ENCODE data around the gene B4GALT5.

Gene B4GALT5

DNA sequence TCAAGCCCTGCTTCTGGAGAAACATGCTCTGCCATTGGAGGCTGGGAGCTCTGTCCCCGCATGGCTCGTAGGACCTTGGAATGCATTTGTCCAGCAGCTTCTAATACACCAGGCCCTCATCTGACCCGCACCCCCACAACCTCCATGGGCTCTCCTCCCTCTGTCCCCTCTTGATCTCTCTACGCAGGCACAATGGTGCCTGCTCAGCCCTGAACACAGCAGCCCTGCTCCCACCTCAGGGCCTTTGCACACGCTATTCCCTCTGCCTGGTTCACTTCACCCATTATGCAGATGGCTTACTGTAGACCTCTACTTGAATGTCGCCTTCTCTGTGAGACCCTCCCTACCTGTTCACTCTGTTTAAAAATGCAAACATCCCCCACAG, 118.8 kb downstream of the B4GALT5 start:
- TF ChIP-seq, protein P1, sequence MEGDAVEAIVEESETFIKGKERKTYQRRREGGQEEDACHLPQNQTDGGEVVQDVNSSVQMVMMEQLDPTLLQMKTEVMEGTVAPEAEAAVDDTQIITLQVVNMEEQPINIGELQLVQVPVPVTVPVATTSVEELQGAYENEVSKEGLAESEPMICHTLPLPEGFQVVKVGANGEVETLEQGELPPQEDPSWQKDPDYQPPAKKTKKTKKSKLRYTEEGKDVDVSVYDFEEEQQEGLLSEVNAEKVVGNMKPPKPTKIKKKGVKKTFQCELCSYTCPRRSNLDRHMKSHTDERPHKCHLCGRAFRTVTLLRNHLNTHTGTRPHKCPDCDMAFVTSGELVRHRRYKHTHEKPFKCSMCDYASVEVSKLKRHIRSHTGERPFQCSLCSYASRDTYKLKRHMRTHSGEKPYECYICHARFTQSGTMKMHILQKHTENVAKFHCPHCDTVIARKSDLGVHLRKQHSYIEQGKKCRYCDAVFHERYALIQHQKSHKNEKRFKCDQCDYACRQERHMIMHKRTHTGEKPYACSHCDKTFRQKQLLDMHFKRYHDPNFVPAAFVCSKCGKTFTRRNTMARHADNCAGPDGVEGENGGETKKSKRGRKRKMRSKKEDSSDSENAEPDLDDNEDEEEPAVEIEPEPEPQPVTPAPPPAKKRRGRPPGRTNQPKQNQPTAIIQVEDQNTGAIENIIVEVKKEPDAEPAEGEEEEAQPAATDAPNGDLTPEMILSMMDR (IDR thresholded peaks at IDR 0.05), result no peak
- Histone ChIP-seq H3K4me3 (ENCODE audit: low read depth in 1 of 2, low read length in 1 of 2) (no peak overlapping the region), H3K27ac (no peak overlapping the region), H3K9me3 (no peaks in the 10 kb centered on the region), H3K4me1 (ENCODE audit: control insufficient read depth in 1 of 2, insufficient read depth in 1 of 2, low read depth in 1 of 2, low read length in 1 of 2) (no peaks in the 10 kb centered on the region), H3K27me3 (peaks cover 16% of the 10 kb centered on the region), H3K36me3 (no peaks in the 10 kb centered on the region)

GRCh38 chr20:49594143-49594930, 119.3 kb downstream of the B4GALT5 start:
- H3K27me3 ChIP-seq, result peaks cover 16% of the 10 kb centered on the region
- H3K4me3 ChIP-seq (ENCODE audit: low read depth in 1 of 2, low read length in 1 of 2), result no peak overlapping the region
- TF ChIP-seq, protein P1 (IDR thresholded peaks at IDR 0.05), result no peak
- H3K27ac ChIP-seq, result no peak overlapping the region
- H3K36me3 ChIP-seq, result no peaks in the 10 kb centered on the region
- H3K4me1 ChIP-seq (ENCODE audit: control insufficient read depth in 1 of 2, insufficient read depth in 1 of 2, low read depth in 1 of 2, low read length in 1 of 2), result no peaks in the 10 kb centered on the region
- no peaks in the 10 kb centered on the region for H3K9me3 ChIP-seq

GRCh38 chr20:49593466-49594142, 120.1 kb downstream of the B4GALT5 start:
- Histone ChIP-seq H3K36me3 (no peaks in the 10 kb centered on the region), H3K27me3 (peaks cover 23% of the 10 kb centered on the region), H3K27ac (no peak overlapping the region), H3K4me1 (ENCODE audit: control insufficient read depth in 1 of 2, insufficient read depth in 1 of 2, low read depth in 1 of 2, low read length in 1 of 2) (no peaks in the 10 kb centered on the region), H3K4me3 (ENCODE audit: low read depth in 1 of 2, low read length in 1 of 2) (no peak overlapping the region), H3K9me3 (no peaks in the 10 kb centered on the region)
- TF ChIP-seq, protein P1 (IDR thresholded peaks at IDR 0.05), result no peak

GRCh38 chr20:49592120-49592519, 121.6 kb downstream of the B4GALT5 start:
- Histone ChIP-seq H3K27me3 (peaks cover 36% of the 10 kb centered on the region), H3K4me3 (ENCODE audit: low read depth in 1 of 2, low read length in 1 of 2) (no peak overlapping the region), H3K36me3 (no peaks in the 10 kb centered on the region), H3K27ac (no peak overlapping the region), H3K9me3 (no peaks in the 10 kb centered on the region), H3K4me1 (ENCODE audit: control insufficient read depth in 1 of 2, insufficient read depth in 1 of 2, low read depth in 1 of 2, low read length in 1 of 2) (no peaks in the 10 kb centered on the region)
- TF ChIP-seq, protein P1 (IDR thresholded peaks at IDR 0.05), result no peak

GRCh38 chr20:49591217-49591865, 122.3 kb downstream of the B4GALT5 start:
- no peak overlapping the region for H3K27ac ChIP-seq
- H3K4me3 ChIP-seq (ENCODE audit: low read depth in 1 of 2, low read length in 1 of 2), result no peak overlapping the region

More at GRCh38 chr20:49591217-49591865, 122.3 kb downstream of the B4GALT5 start:
- Histone ChIP-seq H3K27me3 (peaks cover 37% of the 10 kb centered on the region), H3K4me1 (ENCODE audit: control insufficient read depth in 1 of 2, insufficient read depth in 1 of 2, low read depth in 1 of 2, low read length in 1 of 2) (no peaks in the 10 kb centered on the region), H3K9me3 (no peaks in the 10 kb centered on the region), H3K36me3 (no peaks in the 10 kb centered on the region)
- TF ChIP-seq, protein P1 (IDR thresholded peaks at IDR 0.05), result no peak

All from neutrophil (primary cell).